Stimulated activated CD4-positive, alpha-beta T cell treated with anti-CD3 and anti-CD28 coated beads, TNF-alpha, amount 100 ng/mL, for 48 hours (primary cell): Measurements from ENCODE around the gene TAOK2.
A peak's percentile ranks its signal among the peaks of the same experiment; 100 is the strongest.
"Not testable (repeated sequence)": the region's sequence is repeated elsewhere in the genome, so short reads cannot be mapped to it uniquely, and the experiment has no call there.

Experiments used
- DNase-seq, 3 donors: peaks; one replicate each; pipeline ENCODE4 v3.0.0-alpha.2; 2020; ENCODE audit warnings: low read depth in 3 of 3

Gene TAOK2

GRCh38 chr16:30023586-30023985 is 49.9 kb downstream of the TAOK2 start:
- DNase-seq: no peak

- DNase-seq: no peak
Measured at GRCh38 chr16:30024451-30024850, 50.8 kb downstream of the TAOK2 start.

GRCh38 chr16:30025156-30025555 is 51.5 kb downstream of the TAOK2 start:
- DNase-seq: no peak

- no peak for DNase-seq
Measured at GRCh38 chr16:30025574-30025973, 51.9 kb downstream of the TAOK2 start.

GRCh38 chr16:30026449-30026848 is 52.8 kb downstream of the TAOK2 start:
- DNase-seq: no peak

GRCh38 chr16:30027588-30028437 is 54.1 kb downstream of the TAOK2 start:
- DNase-seq: no peak

- no peak for DNase-seq
Measured at GRCh38 chr16:30028438-30029076, 54.9 kb downstream of the TAOK2 start.

- DNase-seq: no peak
Measured at GRCh38 chr16:30030011-30030685, 56.5 kb downstream of the TAOK2 start.

- DNase-seq: no peak
Measured at GRCh38 chr16:30030841-30031413, 57.3 kb downstream of the TAOK2 start, which contains the start of gene TLCD3B. Gene TLCD3B, minus strand, starts transcription at chr16:30031271. Its CDS starts 744 bp downstream, at chr16:30030527.

GRCh38 chr16:30031477-30031918 is 57.8 kb downstream of the TAOK2 start:
- no peak for DNase-seq

- peak; percentile 48 to 54 (median 51) for DNase-seq
Measured at GRCh38 chr16:30032083-30032819, 58.6 kb downstream of the TAOK2 start.

GRCh38 chr16:30033270-30033669 is 59.6 kb downstream of the TAOK2 start:
- no peak for DNase-seq

GRCh38 chr16:30040221-30040620 is 66.6 kb downstream of the TAOK2 start:
- no peak for DNase-seq

- not testable (repeated sequence) for DNase-seq
Measured at GRCh38 chr16:30040690-30041089, 67.0 kb downstream of the TAOK2 start.

GRCh38 chr16:30041841-30042240 is 68.2 kb downstream of the TAOK2 start:
- DNase-seq: no peak
